ENCODE results near the gene AGPAT1. TPM values are rescaled to one million over a fixed set of nuclear protein-coding genes. Genes with fewer than 3 reads are reported as not detected.

The AGPAT1 gene
- total and polyA plus RNA-seq, 10 of the 15 experiments (the other 5 are each of a cell fraction or from before 2014, with no cell fraction given): 13.9 to 39.5 (median 24.7) TPM

- TF ChIP-seq BHLHE40 (IDR thresholded peaks at IDR 0.05; ENCODE audit: borderline replicate concordance in 1 of 2, low read depth in 2 of 2, low read length in 1 of 2) (peak in 1 of 2 experiments; percentile 22; a peak in 1 of 4 replicates), HDAC6 (IDR thresholded peaks at IDR 0.05; ENCODE audit: unreplicated experiment) (no peak), POLR2A (IDR thresholded peaks at IDR 0.05; ENCODE audit: low read depth, low read length) (peak; percentile 40; the same call in 1 of the 2 replicates), MLLT1 (IDR thresholded peaks at IDR 0.05) (no peak), FOXK2 (IDR thresholded peaks at IDR 0.05) (no peak), DPF2 (IDR thresholded peaks at IDR 0.05) (peak; percentile 26; the same call in 1 of the 2 replicates), HDGF (IDR thresholded peaks at IDR 0.05) (0 out of 2 replicates have a peak, but pooled peaks have one; percentile 21), GATAD2B (conservative IDR thresholded peaks at IDR 0.05; ENCODE audit: low read depth) (no peak), PKNOX1 (IDR thresholded peaks at IDR 0.05) (peak; percentile 31; the same call in 1 of the 2 replicates), NR2C2 (IDR thresholded peaks at IDR 0.05; ENCODE audit: borderline replicate concordance, control insufficient read depth, insufficient read length, low read depth) (no peak), EP300 (IDR thresholded peaks at IDR 0.05; ENCODE audit: borderline replicate concordance in 1 of 2, control insufficient read depth in 1 of 2, low read depth in 2 of 2, low read length in 2 of 2) (no peak), CEBPB (IDR thresholded peaks at IDR 0.05; ENCODE audit: borderline replicate concordance in 1 of 2, low read depth in 2 of 2, low read length in 2 of 2) (no peak), CHD2 (IDR thresholded peaks at IDR 0.05; ENCODE audit: borderline replicate concordance, low read depth, low read length) (no peak), IKZF2 (IDR thresholded peaks at IDR 0.05) (no peak), ZNF217 (IDR thresholded peaks at IDR 0.05) (no peak), IKZF1 (conservative IDR thresholded peaks at IDR 0.05) (peak; percentile 26), ZBTB4 (CRISPR knock-in tag; IDR thresholded peaks at IDR 0.05) (no peak), ZNF592 (IDR thresholded peaks at IDR 0.05) (no peak), MYB (IDR thresholded peaks at IDR 0.05; ENCODE audit: borderline replicate concordance, low read depth, low read length) (no peak), STAT3 (IDR thresholded peaks at IDR 0.05; ENCODE audit: low read depth, low read length) (no peak), PAX5 (IDR thresholded peaks at IDR 0.05; ENCODE audit: borderline replicate concordance, low read depth, low read length) (no peak)
Measured at GRCh38 chr6:32154514-32155161, 21.2 kb downstream of the AGPAT1 start (continued).

All from GM12878 (cell line).